K562 treated with DMSO at 1 percent for 48 hours (cell line): ENCODE data around the gene CBY2. TPM values are rescaled to one million over a fixed set of nuclear protein-coding genes. Genes with fewer than 3 reads are reported as not detected.

Experiments used
- total RNA-seq: library from RNA; unstranded; fragments of 300-600 nt; gene quantifications from 2 replicates; pipeline ENCODE4 v1.2.3, GENCODE V29; 2022; ENCODE audit warnings: low replicate concordance; ENCODE audit errors: extremely low read depth

CBY2 gene, protein sequence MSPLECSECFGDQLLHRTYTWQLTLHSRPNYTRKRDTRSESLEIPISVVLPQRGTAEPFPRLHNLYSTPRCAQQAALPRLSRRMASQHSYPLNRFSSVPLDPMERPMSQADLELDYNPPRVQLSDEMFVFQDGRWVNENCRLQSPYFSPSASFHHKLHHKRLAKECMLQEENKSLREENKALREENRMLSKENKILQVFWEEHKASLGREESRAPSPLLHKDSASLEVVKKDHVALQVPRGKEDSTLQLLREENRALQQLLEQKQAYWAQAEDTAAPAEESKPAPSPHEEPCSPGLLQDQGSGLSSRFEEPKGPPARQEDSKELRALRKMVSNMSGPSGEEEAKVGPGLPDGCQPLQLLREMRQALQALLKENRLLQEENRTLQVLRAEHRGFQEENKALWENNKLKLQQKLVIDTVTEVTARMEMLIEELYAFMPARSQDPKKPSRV
- not detected in 2 replicates for total RNA-seq

GRCh38 chr13:45702088-45702487 is at the start of gene CBY2:
Gene CBY2, plus strand, starts transcription at chr13:45702320. Its CDS starts 71 bp downstream, at chr13:45702391.

Other genes with a start within 250 kb of the CBY2 start
- not detected in 2 replicates for gene COG3, start 237.4 kb upstream of the CBY2 start, total RNA-seq
- not detected in 2 replicates for gene ERICH6B, start 86.6 kb upstream of the CBY2 start, total RNA-seq
- not detected in 2 replicates for gene SIAH3, start 149.4 kb downstream of the CBY2 start, total RNA-seq